ENCODE measurements around the gene TTF1. TPM values are rescaled to one million over a fixed set of nuclear protein-coding genes. Genes with fewer than 3 reads are reported as not detected.
A peak's percentile ranks its signal among the peaks of the same experiment; 100 is the strongest.

The TTF1 gene
- total RNA-seq, 1 experiment from 2014 or later = 9.7 TPM

DNA sequence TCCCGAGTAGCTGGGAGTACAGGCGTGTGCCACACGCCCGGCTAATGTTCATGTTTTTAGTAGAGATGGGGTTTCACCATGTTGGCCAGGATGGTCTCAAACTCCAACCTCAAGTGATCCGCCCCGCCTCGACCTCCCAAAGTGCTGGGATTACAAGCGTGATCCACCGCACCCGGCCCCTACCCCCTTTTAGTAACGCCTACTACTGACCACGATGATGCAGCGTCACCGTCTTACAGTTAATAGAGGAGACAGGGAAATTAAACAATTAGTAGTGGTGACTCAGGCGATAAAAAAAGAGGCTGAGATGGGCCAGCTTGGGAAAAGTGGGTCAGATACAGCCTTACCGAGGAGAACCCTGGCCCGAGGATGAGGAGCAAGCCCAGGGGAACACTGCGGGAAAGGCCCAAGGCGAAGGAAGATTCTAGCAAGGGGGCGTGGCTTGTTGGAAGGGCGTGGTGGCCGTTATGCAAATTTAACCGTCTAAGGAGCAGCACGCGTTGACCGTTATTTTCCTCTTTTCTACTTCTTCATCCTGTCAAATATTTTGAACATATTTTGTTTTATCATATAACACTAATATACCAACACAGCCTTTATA is 50.2 kb downstream of the TTF1 start:
- CTCF ChIA-PET = interaction anchor here (0.6 kb wide), 1 partner anchor 893 kb away, joined by 3 read pairs; no protein-coding TSS in a partner anchor
- H3K27ac Mint-ChIP-seq (ENCODE audit: unreplicated experiment) = no peak overlapping the region
- no peak overlapping the region for H3K4me3 Mint-ChIP-seq (ENCODE audit: low read depth, unreplicated experiment)
- intact Hi-C loops (cut with micrococcal nuclease; ENCODE audit: unreplicated experiment) = no loop called here
- peaks cover 24% of the 10 kb centered on the region for H3K4me1 Mint-ChIP-seq (ENCODE audit: low read depth, unreplicated experiment)
- TF ChIP-seq, protein P1, sequence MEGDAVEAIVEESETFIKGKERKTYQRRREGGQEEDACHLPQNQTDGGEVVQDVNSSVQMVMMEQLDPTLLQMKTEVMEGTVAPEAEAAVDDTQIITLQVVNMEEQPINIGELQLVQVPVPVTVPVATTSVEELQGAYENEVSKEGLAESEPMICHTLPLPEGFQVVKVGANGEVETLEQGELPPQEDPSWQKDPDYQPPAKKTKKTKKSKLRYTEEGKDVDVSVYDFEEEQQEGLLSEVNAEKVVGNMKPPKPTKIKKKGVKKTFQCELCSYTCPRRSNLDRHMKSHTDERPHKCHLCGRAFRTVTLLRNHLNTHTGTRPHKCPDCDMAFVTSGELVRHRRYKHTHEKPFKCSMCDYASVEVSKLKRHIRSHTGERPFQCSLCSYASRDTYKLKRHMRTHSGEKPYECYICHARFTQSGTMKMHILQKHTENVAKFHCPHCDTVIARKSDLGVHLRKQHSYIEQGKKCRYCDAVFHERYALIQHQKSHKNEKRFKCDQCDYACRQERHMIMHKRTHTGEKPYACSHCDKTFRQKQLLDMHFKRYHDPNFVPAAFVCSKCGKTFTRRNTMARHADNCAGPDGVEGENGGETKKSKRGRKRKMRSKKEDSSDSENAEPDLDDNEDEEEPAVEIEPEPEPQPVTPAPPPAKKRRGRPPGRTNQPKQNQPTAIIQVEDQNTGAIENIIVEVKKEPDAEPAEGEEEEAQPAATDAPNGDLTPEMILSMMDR (IDR thresholded peaks at IDR 0.05; ENCODE audit: unreplicated experiment) = no peak
- H3K27me3 Mint-ChIP-seq (ENCODE audit: unreplicated experiment) = no peaks in the 10 kb centered on the region
- no TSS peak for BruUV-seq (replicated peaks)
- H3K36me3 Mint-ChIP-seq (ENCODE audit: insufficient read depth, unreplicated experiment) = peaks cover 41% of the 10 kb centered on the region
- no peaks in the 10 kb centered on the region for H3K9me3 Mint-ChIP-seq (ENCODE audit: low read depth, unreplicated experiment)
- no peak for DNase-seq

DNA sequence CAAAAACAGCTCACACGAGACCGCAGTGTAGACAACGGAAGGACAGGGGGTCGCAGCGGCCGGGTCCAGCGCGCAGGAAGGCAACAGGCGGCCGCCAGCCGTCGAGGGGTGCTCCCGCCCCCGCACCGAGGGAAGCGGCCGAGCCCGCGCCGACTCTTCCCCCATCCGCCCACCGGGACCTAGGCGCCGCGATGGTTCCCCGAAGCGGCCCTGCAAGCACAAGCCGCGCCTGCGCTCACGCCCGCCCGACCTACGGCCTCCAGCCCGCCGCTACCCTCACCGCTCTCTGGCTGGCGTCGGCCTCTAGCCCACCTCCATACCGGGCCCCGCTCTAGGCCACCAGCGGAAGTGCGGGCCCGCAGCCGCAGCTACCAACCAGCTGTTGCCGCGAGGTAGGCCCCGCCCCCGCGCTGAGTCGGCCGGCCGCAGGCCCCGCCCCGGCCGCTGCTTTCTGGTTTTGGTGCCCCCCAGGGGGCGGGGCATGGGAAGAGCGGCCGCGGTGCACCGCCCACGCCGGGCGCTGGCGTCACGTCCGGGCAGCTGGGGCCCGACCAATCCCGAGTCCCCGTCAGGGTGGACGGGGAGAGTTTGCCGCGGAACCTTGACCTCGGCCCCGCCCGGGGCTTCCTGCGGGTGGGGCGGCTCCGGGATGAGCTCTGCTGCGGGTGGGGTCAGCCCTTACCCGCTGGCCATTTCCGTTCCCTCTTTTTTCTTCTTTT is 51.8 kb downstream of the TTF1 start, which contains the start of gene SETX:
Gene SETX, minus strand, starts transcription at position 350 of the 719 bp plus-strand sequence. CDS start 5,558 bp downstream, outside the sequence.
- Mint-ChIP-seq H3K36me3 (ENCODE audit: insufficient read depth, unreplicated experiment) (peaks cover 44% of the 10 kb centered on the region), H3K27ac (ENCODE audit: unreplicated experiment) (peak within 1 kb of the TSS; percentile 74), H3K4me1 (ENCODE audit: low read depth, unreplicated experiment) (peaks cover 24% of the 10 kb centered on the region), H3K9me3 (ENCODE audit: low read depth, unreplicated experiment) (no peaks in the 10 kb centered on the region), H3K4me3 (ENCODE audit: low read depth, unreplicated experiment) (peak within 1 kb of the TSS; percentile 90), H3K27me3 (ENCODE audit: unreplicated experiment) (no peaks in the 10 kb centered on the region)
- intact Hi-C loops (cut with micrococcal nuclease; ENCODE audit: unreplicated experiment) = no loop called here
- DNase-seq = peak; percentile 93
- CTCF ChIA-PET = no interaction called here
- BruUV-seq (replicated peaks) = no TSS peak
- TF ChIP-seq, protein P1 (IDR thresholded peaks at IDR 0.05; ENCODE audit: unreplicated experiment) = no peak

DNA sequence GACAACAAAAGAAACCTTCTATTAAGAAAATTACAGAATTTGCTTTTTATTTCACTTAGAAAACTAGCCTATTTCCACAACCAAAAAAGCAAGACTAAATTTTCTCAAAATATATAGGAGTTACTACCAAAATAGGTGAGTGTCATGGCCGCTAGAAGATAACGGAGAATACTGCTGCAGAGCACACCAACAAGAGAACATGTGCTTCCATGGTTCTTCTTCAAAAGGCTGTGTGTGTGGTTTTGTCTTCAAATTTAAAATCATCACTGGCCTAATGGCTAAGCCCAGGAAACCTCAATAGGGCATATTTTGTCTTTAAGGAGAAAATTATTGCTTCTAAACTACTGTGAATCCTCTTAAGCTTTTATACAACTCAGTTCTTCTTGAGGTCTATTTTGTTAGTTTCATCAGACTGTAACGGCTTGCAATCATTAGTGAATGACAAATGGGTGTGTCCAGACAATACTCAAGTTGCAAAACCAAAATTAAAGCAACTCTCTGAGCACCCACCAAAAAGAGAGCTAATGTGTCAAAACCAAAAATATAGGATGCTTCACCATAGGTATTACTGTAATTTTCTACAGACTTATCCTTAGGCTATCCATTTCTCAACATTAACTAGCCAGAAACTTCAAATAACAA is 55.1 kb downstream of the TTF1 start:
- CTCF ChIA-PET = no interaction called here
- no peak for DNase-seq
- Mint-ChIP-seq H3K4me1 (ENCODE audit: low read depth, unreplicated experiment) (peaks cover 24% of the 10 kb centered on the region), H3K27ac (ENCODE audit: unreplicated experiment) (no peak overlapping the region), H3K36me3 (ENCODE audit: insufficient read depth, unreplicated experiment) (peaks cover 67% of the 10 kb centered on the region), H3K4me3 (ENCODE audit: low read depth, unreplicated experiment) (peak overlapping the region; percentile 22), H3K9me3 (ENCODE audit: low read depth, unreplicated experiment) (no peaks in the 10 kb centered on the region), H3K27me3 (ENCODE audit: unreplicated experiment) (no peaks in the 10 kb centered on the region)
- TF ChIP-seq, protein P1 (IDR thresholded peaks at IDR 0.05; ENCODE audit: unreplicated experiment) = no peak
- intact Hi-C loops (cut with micrococcal nuclease; ENCODE audit: unreplicated experiment) = no loop called here
- BruUV-seq (replicated peaks) = no TSS peak

GRCh38 chr9:132350861-132351315 is 55.8 kb downstream of the TTF1 start:
- H3K36me3 Mint-ChIP-seq (ENCODE audit: insufficient read depth, unreplicated experiment) = peaks cover 67% of the 10 kb centered on the region
- no peaks in the 10 kb centered on the region for H3K9me3 Mint-ChIP-seq (ENCODE audit: low read depth, unreplicated experiment)
- intact Hi-C loops (cut with micrococcal nuclease; ENCODE audit: unreplicated experiment) = no loop called here
- H3K27ac Mint-ChIP-seq (ENCODE audit: unreplicated experiment) = no peak overlapping the region
- DNase-seq = no peak
- H3K4me1 Mint-ChIP-seq (ENCODE audit: low read depth, unreplicated experiment) = peaks cover 24% of the 10 kb centered on the region
- H3K4me3 Mint-ChIP-seq (ENCODE audit: low read depth, unreplicated experiment) = no peak overlapping the region
- CTCF ChIA-PET = no interaction called here
- H3K27me3 Mint-ChIP-seq (ENCODE audit: unreplicated experiment) = no peaks in the 10 kb centered on the region
- BruUV-seq (replicated peaks) = no TSS peak
- TF ChIP-seq, protein P1 (IDR thresholded peaks at IDR 0.05; ENCODE audit: unreplicated experiment) = no peak
